Mononuclear cell (primary cell): Measurements from ENCODE around the gene GNAI3. TPM values are rescaled to one million over a fixed set of nuclear protein-coding genes. Genes with fewer than 3 reads are reported as not detected.

Source experiments
- H3K27me3 ChIP-seq: 2 replicates; pipeline ENCODE4 v1.6.0; 2011; ENCODE audit warnings: low read length, control low read depth; ENCODE audit not compliant: insufficient read depth
- H3K4me1 ChIP-seq: 2 replicates; pipeline ENCODE4 v1.5.1; 2011; ENCODE audit warnings: mild to moderate bottlenecking, low read length, control low read depth; ENCODE audit not compliant: insufficient read depth
- H3K4me3 ChIP-seq: 2 replicates; pipeline ENCODE4 v1.5.1; 2011; ENCODE audit warnings: mild to moderate bottlenecking, low read length, moderate library complexity
- H3K9me3 ChIP-seq: 2 replicates; pipeline ENCODE4 v1.5.1; 2011; ENCODE audit warnings: low read depth, mild to moderate bottlenecking, control low read depth, low read length
- total RNA-seq: library from RNA; depleted of rRNA; stranded (reverse); fragments of >200 nt; gene quantifications from one replicate; pipeline ENCODE4 v1.2.3, GENCODE V29; 2012

The GNAI3 gene
- total RNA-seq, 1 donor, result 8.9 TPM

- H3K9me3 ChIP-seq, result no peaks in the 10 kb centered on the region
- no peaks in the 10 kb centered on the region for H3K27me3 ChIP-seq
- H3K4me3 ChIP-seq, result no peak overlapping the region
- peaks cover 19% of the 10 kb centered on the region for H3K4me1 ChIP-seq
Observed at GRCh38 chr1:109532365-109533136, 15.9 kb upstream of the GNAI3 start.

DNA sequence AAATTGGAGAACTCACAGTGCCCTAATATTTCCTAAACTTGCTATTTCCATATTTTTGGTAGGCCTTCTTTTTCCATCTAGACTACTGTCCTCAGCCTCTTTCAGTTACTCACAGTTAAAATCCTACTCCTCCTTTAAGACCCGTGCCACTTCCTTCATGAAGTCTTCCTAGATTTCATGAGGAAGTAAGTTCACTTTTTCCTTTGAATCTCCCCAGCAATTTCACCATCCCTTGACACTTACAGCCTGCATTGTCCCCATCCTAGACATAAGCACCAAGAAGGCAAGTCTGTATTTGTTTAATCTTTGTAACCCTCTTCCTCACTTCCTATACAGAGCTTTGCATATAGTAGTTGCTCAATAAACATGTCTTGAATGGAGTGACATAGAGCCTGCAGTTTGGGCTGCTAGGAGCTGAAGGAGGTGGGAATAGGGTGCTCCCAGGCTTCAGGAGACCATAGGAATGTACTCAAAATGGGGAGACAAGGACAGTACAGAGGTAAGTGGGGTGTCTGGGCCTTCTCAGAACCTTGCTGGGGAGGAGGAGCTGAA is 14.0 kb upstream of the GNAI3 start:
- no peaks in the 10 kb centered on the region for H3K9me3 ChIP-seq
- no peak overlapping the region for H3K4me3 ChIP-seq
- no peaks in the 10 kb centered on the region for H3K27me3 ChIP-seq
- peaks cover 19% of the 10 kb centered on the region for H3K4me1 ChIP-seq

DNA sequence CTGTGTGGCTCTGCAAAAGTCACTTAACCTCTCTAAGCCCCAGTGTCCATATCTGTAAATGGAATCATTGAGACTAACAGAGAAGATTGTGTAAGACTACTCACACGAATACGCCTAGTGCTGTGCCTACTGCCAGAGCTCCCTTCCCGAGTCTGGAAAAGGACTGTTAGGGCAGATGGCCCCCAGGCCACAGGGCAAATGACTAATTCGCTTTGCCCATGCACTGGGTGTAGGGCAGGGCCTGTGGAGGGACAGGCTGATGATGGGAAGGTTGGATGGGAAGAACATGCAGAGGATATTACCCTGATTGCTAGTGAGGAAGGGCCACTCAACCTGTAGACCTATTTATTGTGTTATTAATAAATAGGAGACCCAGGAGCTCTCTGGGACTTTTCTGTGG is 12.9 kb upstream of the GNAI3 start:
- no peaks in the 10 kb centered on the region for H3K27me3 ChIP-seq
- H3K4me3 ChIP-seq, result no peak overlapping the region
- no peaks in the 10 kb centered on the region for H3K9me3 ChIP-seq
- peaks cover 19% of the 10 kb centered on the region for H3K4me1 ChIP-seq

DNA sequence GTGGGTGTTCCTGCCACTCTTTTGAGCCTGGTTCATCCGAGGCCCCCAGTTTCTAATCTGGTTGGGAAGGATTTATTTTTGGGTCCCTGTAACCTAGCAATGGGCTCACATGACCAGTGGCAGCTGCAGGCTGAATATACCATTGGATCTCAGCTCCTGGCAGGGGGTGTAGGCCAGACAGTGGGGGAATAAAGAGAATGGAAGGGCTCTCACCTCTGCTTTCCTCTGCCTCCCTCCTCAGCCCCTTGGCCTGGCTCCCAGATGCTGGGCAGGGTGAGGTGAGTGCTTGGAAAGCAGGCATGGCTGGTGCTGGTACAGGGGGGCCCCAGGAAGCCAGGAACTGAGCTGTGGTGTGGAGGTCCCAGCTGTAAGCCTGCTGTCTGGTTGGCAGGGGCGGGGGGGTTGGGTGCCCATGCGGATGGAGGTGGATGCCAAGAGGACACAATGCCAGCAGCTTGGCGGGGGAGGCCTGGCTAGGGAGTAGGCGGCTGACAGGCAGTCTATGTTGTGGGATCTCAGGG is 12.4 kb upstream of the GNAI3 start:
- peaks cover 19% of the 10 kb centered on the region for H3K4me1 ChIP-seq
- H3K9me3 ChIP-seq, result no peaks in the 10 kb centered on the region
- no peak overlapping the region for H3K4me3 ChIP-seq
- H3K27me3 ChIP-seq, result no peaks in the 10 kb centered on the region

- Histone ChIP-seq H3K4me1 (peaks cover 3% of the 10 kb centered on the region), H3K9me3 (no peaks in the 10 kb centered on the region), H3K27me3 (no peaks in the 10 kb centered on the region), H3K4me3 (no peak overlapping the region)
Observed at GRCh38 chr1:109537450-109538178, 10.8 kb upstream of the GNAI3 start.

- Histone ChIP-seq H3K27me3 (no peaks in the 10 kb centered on the region), H3K4me1 (no peaks in the 10 kb centered on the region), H3K9me3 (no peaks in the 10 kb centered on the region), H3K4me3 (no peak overlapping the region)
Observed at GRCh38 chr1:109538827-109539555, 9.4 kb upstream of the GNAI3 start.

DNA sequence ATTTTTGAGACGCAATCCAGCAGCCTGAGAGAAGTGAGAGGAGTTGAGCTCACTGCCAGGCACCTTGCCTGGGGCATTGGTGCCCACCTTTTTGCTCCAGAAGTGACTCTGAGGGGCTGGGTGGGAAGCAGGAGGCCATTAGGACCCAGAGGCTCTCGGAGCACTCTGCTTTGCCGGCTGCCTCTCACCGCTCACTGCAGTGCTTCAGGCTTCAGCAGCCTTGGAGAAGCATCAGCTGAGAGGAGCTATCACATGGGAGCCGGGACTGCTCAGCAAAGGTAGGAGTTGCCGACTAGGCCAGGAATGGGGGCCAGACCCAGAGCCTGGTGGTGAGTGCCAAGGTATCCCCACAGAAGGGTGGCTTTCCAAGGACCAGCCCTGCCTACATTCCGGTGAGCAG is 8.7 kb upstream of the GNAI3 start, which contains the start of gene GPR61:
GPR61 (plus strand) TSS at position 197 of the 400 bp plus-strand sequence. CDS start 3,151 bp downstream, outside the sequence.
- no peaks in the 10 kb centered on the region for H3K4me1 ChIP-seq
- H3K4me3 ChIP-seq, result no peak within 1 kb of the TSS

DNA sequence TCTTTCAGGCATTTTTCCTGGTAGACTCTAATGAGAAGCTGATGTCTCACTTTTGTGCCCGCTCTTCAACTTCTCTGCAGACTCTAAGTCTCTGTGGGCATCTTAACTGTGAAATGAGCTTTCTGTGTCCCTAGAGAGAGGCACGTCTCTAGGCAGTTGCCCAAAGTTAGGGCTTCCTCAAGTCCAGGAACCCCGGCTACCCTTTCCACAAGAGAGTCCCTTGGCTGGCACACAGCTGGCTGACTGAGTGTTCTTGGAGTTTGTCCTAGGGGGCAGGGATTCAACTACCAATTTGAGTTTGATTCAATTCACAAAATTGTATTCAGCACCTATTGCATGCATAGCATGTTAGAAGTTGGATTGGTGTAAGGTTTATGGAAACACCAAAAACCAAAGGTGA is 7.3 kb upstream of the GNAI3 start:
- H3K27me3 ChIP-seq, result no peaks in the 10 kb centered on the region

More for the DNA sequence above, 8.7 kb upstream of the GNAI3 start, which contains the start of gene GPR61:
- H3K9me3 ChIP-seq, result no peaks in the 10 kb centered on the region
- no peaks in the 10 kb centered on the region for H3K27me3 ChIP-seq

DNA sequence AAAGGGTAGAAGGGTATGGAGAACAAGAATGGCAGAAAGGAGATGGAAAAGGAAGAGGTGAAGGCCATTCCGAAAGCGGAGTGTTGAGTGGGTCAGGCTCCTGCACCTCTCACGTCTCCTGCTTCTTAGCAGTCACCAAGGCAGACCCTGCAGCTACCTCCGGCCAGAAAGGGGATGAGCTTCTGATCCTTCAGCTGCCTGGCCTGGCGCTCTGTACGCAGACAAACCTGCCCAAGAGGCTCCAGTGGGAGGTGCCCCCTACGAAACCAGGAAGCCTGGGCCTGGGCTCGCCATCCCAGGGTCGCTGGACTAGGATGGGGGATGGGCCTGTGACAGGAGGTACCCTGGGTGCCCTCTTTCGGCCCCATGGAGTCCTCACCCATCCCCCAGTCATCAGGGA is 5.8 kb upstream of the GNAI3 start:
- H3K4me1 ChIP-seq, result peaks cover 14% of the 10 kb centered on the region
- no peaks in the 10 kb centered on the region for H3K27me3 ChIP-seq
- H3K4me3 ChIP-seq, result no peak overlapping the region
- no peaks in the 10 kb centered on the region for H3K9me3 ChIP-seq

More for the DNA sequence above, 7.3 kb upstream of the GNAI3 start:
- Histone ChIP-seq H3K4me3 (no peak overlapping the region), H3K4me1 (no peaks in the 10 kb centered on the region), H3K9me3 (no peaks in the 10 kb centered on the region)

DNA sequence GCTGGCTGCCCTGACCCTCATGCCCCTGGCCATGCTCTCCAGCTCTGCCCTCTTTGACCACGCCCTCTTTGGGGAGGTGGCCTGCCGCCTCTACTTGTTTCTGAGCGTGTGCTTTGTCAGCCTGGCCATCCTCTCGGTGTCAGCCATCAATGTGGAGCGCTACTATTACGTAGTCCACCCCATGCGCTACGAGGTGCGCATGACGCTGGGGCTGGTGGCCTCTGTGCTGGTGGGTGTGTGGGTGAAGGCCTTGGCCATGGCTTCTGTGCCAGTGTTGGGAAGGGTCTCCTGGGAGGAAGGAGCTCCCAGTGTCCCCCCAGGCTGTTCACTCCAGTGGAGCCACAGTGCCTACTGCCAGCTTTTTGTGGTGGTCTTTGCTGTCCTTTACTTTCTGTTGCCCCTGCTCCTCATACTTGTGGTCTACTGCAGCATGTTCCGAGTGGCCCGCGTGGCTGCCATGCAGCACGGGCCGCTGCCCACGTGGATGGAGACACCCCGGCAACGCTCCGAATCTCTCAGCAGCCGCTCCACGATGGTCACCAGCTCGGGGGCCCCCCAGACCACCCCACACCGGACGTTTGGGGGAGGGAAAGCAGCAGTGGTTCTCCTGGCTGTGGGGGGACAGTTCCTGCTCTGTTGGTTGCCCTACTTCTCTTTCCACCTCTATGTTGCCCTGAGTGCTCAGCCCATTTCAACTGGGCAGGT is 5.0 kb upstream of the GNAI3 start:
- Histone ChIP-seq H3K4me3 (no peak overlapping the region), H3K4me1 (peaks cover 17% of the 10 kb centered on the region), H3K27me3 (no peaks in the 10 kb centered on the region)

DNA sequence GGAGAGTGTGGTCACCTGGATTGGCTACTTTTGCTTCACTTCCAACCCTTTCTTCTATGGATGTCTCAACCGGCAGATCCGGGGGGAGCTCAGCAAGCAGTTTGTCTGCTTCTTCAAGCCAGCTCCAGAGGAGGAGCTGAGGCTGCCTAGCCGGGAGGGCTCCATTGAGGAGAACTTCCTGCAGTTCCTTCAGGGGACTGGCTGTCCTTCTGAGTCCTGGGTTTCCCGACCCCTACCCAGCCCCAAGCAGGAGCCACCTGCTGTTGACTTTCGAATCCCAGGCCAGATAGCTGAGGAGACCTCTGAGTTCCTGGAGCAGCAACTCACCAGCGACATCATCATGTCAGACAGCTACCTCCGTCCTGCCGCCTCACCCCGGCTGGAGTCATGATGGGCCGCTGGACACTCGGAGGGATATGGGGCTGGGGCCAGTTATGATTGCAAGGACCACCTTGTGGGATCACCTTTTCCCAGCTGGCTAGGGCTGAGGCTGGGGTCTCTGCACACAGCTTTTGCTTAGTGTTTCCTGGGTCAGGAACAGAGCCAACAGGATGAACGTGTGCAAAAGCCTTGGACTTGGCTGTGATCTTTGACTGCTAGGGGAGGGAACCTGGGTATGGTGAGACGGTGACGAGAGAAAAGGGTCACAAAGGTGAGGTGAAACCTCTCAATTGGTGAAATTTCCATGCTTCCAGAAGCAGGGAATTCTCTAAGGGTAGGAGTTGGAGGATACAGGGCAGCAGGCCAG is 4.3 kb upstream of the GNAI3 start:
- peaks cover 20% of the 10 kb centered on the region for H3K4me1 ChIP-seq
- no peaks in the 10 kb centered on the region for H3K9me3 ChIP-seq
- H3K4me3 ChIP-seq, result no peak overlapping the region
- H3K27me3 ChIP-seq, result no peaks in the 10 kb centered on the region

More for the DNA sequence above, 5.0 kb upstream of the GNAI3 start:
- no peaks in the 10 kb centered on the region for H3K9me3 ChIP-seq

GRCh38 chr1:109546311-109547109 is 1.9 kb upstream of the GNAI3 start:
- Histone ChIP-seq H3K27me3 (no peaks in the 10 kb centered on the region), H3K9me3 (no peaks in the 10 kb centered on the region), H3K4me3 (peak overlapping the region; percentile 5), H3K4me1 (peaks cover 37% of the 10 kb centered on the region)
